CD4-positive, alpha-beta T cell treated with Interleukin-6 for 4 hours (primary cell): ENCODE results near the gene ACOX3.
"Not testable (repeated sequence)": the region's sequence is repeated elsewhere in the genome, so short reads cannot be mapped to it uniquely, and the experiment has no call there.

Experiments
- DNase-seq: peaks from one replicate; pipeline ENCODE4 v3.0.0-alpha.2; 2020; ENCODE audit warnings: mixed read lengths

Gene ACOX3

DNA sequence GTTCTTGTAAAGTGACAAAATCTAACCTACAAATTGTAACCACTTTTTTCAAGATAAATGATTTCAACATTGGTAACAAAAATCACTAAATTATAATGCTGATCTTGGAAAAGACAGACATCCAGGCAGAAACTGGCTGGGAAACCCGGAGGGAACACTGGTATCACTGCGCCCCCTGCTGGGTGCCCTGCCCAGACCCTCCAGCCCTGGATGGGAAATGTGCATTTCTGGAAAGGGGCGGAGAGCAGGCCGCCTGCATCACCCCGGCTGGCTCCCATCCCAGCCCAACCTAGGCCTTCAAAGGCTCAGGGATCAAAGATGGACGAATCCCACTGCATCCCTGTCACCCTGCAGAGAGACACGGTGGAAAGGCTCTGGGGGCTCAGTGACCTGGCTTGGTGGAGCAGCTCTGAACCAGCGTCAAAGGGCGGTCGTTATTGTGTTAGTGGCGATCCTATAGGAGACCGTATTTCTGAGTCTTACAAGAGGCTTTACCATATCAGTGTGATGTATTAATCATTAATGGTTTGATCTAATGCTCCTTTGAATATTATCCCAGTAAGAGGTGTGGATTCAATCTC, 37.3 kb downstream of the ACOX3 start:
- peak; percentile 61 for DNase-seq

- DNase-seq = no peak
These were observed 37.9 kb downstream of the ACOX3 start for GRCh38 chr4:8402640-8403039.

DNA sequence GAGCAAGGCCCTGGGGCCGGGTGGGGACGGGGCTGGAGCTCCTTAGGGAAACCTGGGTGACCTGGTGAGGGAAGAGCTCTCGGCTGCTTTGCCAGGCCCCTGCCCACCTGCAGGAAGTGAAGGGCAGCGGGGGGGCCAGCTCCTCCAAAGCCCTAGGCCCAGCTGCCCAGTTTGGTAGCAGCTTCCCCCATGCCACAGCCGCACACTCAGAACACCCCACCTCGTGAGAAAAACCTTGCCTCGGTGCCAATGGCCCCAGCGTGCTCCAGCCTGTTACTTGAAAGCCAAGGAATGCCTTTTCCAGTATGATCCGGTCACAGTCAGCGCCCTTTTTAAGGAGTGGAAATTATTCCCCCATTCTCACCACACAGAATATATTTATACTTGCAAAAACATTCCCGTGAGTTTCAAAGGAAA, 38.3 kb downstream of the ACOX3 start:
- no peak for DNase-seq

DNA sequence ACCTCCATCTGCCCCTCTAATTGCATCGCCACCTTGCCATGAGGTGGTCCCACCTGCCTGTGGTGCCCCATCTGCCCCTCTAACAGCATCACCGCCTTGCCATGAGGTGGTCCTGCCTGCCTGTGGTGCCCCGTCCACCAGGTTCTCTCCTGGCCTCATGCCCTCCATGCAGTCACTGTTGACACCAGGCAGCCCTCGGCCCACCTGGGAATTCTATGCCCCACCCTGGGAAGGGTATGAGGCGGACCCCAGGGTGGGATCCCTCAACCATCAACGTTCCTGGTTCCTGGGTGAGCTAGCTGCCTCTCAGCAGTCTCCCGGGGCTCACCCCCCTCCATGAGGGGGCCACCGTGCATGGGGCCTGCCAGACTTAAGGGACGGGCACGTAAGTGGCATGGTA, 38.9 kb downstream of the ACOX3 start:
- no peak for DNase-seq

- no peak for DNase-seq
These were observed 39.7 kb downstream of the ACOX3 start for GRCh38 chr4:8400632-8401325.

- no peak for DNase-seq
These were observed 41.2 kb downstream of the ACOX3 start for GRCh38 chr4:8399298-8399697.

- no peak for DNase-seq
These were observed 42.2 kb downstream of the ACOX3 start for GRCh38 chr4:8398347-8398746.

DNA sequence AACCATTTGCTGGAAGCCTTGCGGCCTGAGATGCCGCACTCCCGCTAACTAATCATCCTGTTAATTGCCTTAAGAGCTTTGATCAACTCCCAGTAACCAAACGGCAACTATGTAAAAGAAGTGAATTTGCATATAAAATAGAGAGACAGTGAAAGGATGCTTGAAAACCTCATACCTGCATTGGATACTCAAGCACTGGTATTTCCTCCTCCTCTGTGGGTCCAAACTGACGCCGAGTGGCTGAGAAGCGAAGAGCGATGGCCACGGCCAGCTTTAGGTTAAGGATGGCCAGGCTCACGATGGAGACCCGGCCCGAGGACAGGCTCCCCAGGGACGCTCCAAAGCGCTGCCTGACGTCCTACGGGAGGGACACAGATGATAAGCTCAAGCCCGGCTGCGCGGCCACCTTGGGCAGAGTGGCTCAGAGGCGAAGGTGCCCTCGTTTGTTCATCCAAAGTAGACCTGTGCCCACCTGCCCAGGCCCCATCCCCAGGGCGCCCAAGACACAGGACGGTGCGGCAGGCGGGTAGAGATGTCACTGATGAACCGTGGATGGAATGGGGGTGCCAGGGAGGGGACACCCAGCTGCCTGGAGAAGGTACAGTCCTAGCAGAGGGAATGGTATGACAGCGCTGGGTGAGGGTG, 43.6 kb downstream of the ACOX3 start:
- no peak for DNase-seq

DNA sequence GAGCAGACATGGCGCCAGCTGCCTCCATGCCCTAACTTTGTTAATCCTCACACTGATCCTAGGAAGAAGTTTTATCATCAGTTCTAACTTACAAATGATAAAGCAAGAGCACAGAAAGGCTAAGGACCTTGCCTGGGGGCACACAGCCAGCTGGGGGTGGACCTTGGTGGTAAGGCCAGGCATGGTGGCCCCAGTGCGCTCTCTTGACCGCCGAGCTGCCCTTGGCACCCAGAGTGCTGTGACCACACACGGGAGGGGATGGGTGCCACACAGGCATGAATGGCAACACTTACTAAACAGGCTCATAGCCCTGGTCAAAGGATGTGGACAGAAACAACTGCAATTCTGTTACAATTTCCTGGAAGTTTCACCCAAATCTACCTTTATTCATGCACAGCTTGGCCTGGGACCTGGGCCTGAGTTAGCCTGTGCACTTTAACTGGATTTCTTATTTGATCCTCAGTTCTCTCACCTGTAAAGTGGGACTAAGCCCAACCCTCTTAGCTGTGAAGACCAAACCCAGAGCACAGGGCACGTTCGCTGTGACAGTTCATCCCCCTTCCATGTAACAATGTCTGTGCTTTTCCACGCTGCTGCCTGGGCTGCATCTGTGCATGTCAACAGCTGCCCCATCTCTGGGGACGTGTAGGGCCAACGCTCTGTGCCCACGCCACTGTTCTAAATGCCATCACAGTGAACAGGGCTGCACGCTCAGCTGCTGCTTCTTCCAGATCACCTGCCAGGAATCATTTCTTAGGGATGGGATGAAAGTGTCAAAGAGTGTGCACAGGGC, 44.8 kb downstream of the ACOX3 start:
- no peak for DNase-seq

DNA sequence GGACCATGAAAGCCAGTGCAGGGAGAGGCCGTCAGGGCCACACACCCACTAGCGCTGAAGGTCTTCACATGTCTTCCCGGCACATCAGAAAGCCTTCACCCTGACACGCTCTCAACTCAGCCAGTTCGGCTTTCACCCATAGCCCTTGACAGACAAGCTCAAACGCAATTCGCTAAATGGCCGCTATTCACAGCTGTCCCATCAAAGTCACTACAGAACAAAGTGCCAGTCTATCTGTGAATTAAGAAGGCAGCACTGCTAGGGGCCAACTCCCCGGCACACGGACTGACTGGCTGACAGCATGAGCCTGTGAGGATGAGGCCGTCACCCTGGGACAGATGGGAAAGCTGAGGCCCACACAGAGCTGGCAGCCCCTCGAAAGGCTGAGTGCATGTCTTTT, 45.7 kb downstream of the ACOX3 start:
- DNase-seq = no peak

DNA sequence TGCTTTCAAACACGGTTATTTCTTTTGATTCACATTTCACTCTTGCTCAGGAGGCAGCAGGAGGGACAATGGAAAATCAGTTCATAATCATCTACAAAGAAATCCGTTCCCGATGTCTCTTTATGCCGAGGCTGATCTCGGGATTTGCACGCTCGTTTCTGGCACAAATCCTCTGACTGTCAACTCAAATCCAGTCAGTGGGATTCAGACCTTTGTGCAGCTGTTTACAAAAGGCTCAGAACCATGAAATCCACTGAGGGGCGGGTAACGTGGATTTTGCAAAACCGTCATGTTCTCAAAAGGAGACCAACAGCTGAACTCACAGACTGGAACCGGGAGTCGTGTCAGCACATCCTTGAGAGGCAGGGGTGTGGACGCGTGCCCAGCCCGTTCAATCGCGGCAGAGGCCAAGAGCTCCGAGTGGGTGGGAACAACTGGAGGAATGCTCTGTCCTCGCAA, 46.4 kb downstream of the ACOX3 start:
- no peak for DNase-seq

DNA sequence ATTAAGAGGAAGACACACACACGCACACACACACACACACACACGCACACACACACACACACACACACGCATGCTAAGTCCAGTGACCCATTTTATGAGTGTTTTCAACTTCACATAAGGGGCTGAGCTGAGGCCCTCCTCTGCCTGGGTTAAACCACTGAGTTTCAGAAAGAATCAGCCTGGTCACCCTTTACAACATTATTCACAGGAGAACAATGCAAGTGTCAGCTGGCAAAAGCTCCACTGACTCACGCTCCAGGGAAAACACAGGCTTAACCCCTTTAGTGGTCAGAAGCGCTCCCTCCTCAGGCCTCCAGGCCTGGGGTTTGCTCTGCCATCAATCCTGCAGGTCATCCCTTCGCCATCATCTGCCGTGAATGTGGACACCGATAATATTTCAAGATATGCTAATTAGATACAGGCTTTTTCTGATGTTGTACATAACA, 46.9 kb downstream of the ACOX3 start:
- DNase-seq = no peak

GRCh38 chr4:8392591-8393190, 47.8 kb downstream of the ACOX3 start:
- no peak for DNase-seq

DNA sequence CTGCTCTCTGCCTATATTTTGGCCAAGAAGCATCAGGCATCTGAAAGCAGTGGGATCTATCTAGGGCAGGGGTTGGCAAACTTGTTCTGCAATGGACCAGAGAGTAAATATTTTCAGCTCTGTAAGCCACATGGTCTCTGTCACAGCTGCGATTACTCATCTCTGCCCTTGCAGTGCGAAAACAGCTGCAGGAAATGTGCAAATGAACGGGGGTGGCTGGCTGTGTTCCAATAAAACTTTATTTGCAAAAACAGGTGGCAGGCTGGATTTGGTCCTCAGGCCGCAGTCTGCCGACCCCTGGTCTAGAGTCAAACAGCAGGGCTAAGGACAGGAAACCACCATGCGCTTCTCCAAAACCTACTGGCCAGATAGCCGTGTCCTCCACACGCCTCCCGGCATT, 48.6 kb downstream of the ACOX3 start:
- DNase-seq = no peak

DNA sequence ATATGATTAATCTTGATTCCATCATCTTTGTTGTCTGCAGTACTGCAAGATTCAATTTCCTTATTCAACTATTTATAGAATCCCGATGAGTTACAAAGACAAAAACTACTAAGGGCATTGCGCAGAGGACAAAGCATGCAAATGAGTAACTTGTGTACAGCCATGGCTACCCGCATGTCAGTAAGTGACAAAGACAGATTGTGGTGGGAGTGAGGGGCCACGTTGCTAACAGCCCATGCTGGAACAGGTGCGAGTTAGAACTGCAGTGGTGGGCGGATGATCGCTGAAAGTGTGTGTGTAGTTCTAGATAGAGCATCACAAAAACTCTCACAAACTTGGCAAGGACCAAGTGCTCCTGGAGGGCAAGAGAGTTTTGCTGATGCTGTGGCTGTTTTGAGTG, 49.5 kb downstream of the ACOX3 start:
- DNase-seq = no peak

DNA sequence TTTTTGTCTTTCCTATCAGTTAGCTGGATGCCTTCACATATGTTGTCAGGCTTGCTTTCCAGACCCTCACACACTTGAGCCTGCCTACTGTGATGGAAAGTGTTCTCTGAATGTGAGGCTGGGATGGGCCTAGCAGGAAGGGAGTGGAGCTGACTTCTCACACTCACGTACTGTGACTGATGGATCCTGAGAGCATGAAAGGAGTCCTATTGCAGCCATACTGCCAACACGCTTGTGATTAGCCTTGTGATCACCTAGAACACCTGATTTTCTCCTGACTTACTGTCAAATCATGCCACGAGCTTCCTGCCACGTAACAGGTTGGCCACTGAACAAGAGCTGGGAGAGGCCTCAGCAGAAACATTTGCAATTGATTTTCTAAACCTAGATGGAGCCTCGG, 49.9 kb downstream of the ACOX3 start:
- DNase-seq = no peak

DNA sequence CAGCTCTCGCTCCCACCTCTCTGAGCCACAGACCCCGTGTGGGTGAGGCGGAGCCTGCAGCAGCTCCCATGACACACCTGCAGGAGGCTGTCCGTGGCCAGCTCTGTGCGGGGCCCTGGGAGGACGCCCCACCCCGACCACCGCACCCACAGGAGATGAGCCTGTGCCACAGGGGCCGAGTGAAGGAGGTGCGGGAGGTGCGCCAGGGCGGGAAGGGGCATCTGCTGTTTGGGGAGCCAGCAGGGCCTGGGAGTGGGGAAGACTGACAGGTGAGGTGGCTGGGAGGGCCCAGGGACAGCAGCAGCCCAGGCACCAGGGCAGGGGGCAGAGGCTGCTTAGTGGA, 52.0 kb downstream of the ACOX3 start:
- DNase-seq = no peak

DNA sequence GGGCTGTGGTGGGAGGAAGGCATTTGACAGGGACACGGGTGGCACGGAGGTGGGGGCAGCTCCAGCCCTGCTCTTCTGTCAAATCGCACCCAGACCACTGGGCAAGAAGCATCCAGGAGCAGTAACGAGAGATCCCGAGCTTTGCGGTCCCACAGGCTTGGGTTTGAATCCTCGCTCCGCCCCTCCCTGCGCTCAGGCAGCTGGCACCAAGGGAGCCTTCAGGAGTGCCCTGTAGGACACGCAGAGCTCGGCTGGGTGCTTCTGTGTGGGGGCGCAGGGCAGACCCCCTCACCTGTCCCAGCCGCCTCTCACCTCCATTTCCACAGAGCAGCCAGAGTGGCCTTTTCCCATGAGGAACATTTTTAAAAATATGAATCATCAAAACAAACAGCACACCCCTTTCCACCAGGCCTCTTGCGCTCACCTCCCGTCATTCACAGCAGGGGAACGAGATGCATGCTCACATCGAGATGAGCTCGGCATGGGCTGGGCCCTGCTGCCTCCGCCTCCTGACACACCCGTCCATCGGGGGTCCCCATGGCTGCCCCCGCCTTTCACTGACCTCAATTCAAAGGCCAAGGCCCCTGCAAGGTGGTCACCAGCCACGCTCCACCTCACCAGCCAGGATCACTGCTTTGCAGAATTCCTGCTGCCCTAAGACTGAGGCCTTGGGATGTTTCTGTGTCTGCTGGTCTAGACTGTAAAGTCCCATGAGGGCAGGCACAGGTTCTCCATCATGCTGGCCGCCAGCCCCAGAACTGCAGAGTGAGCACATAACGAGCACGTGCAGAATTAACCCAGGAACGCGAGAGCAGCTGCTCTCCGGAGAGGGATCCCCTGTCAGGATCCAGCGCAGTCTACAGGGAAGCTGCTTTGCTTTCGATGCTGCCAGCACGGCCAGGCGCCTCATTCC, 52.7 kb downstream of the ACOX3 start:
- DNase-seq = no peak

GRCh38 chr4:8387194-8387593, 53.3 kb downstream of the ACOX3 start:
- no peak for DNase-seq

DNA sequence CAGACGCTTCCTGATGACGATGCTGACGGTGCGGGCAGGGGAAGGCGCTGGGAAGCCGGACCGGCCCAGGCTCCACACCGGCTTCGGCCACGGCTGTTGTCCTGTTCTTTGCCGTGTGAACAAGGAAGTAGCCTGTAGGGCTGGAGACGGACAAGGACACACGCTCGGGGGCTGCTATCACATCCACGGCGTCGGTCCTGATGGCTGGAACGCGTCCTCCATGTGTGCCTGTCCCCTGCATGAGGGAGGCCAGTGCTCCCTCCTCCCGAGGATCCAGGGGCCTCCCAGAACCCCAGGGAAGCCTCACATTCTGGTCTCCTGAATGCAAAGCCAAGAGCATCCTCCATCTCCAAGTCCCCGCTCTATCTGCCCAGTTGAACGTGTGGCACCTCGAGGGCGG, 53.8 kb downstream of the ACOX3 start:
- DNase-seq = no peak

DNA sequence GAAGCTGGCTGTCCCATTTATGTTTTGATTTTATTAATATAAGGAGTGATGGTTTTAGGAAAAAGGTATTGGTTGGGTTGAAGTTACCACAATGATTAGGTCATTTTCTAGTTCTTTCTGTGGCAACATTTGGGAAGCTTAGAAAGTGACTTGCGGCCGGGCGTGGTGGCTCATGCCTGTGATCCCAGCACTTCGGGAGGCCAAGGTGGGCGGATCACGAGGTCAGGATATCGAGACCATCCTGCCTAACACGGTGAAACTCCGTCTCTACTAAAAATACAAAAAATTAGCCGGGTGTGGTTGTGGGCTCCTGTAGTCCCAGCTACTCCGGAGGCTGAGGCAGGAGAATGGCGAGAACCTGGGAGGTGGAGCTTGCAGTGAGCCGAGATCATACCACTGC, 54.4 kb downstream of the ACOX3 start:
- not testable (repeated sequence) for DNase-seq

GRCh38 chr4:8385611-8386010, 54.9 kb downstream of the ACOX3 start:
- no peak for DNase-seq
